Measurements from ENCODE around the gene DDX18. TPM values are rescaled to one million over a fixed set of nuclear protein-coding genes. Genes with fewer than 3 reads are reported as not detected.
A peak's percentile ranks its signal among the peaks of the same experiment; 100 is the strongest.

Gene DDX18
- total RNA-seq (10 to 100 TPM; 15.5 to 28.0 (median 21.5) TPM), polyA plus RNA-seq (10 to 100 TPM; 11.0 to 17.4 TPM)

DNA sequence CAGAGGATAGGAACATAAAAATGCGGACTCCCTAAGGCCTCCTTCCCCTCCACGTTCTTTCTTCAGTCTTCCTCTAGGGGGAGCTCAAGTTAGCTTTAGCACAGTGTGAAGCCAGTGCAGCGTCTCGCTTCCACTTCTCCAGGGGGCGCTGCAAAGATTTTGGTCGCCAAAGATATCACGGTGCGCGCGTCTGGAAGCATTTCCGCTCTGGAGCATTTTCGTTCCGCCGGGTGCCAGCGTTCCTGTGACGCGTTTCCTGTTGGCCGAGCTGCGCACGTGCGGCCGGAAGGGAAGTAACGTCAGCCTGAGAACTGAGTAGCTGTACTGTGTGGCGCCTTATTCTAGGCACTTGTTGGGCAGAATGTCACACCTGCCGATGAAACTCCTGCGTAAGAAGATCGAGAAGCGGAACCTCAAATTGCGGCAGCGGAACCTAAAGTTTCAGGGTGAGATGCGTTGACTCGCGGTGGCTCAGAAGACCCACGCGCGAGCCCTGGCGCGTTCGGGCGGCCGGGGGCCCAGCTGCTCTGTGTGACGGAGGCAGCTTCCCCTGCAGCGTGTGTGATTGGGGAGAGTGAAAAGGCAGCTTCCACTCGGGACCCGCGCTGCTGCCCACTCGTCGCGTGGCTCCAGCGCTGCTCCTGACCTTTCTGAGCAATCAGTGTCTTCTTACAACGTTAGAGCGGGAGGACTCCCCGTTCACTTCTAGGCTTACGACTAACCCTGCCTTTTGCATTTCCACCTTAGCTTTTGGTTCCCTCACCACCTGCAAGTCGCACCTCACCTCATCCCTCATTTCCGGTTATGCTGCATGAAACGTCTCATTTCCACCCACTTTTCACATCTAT is at the start of gene DDX18:
TSS of gene DDX18 (plus strand) at position 275 of the 848 bp plus-strand sequence. CDS start at position 362, 87 bp downstream.
- peak within 1 kb of the TSS; percentile 67 to 83 (median 76) for H3K27ac ChIP-seq
- peak within 1 kb of the TSS; percentile 84 to 96 (median 91) for H3K4me3 ChIP-seq
- intact Hi-C loops (cut with DNase I) = no loop called here
- peak; percentile 94 to 98 (median 96) for DNase-seq
- TF ChIP-seq, protein P1, sequence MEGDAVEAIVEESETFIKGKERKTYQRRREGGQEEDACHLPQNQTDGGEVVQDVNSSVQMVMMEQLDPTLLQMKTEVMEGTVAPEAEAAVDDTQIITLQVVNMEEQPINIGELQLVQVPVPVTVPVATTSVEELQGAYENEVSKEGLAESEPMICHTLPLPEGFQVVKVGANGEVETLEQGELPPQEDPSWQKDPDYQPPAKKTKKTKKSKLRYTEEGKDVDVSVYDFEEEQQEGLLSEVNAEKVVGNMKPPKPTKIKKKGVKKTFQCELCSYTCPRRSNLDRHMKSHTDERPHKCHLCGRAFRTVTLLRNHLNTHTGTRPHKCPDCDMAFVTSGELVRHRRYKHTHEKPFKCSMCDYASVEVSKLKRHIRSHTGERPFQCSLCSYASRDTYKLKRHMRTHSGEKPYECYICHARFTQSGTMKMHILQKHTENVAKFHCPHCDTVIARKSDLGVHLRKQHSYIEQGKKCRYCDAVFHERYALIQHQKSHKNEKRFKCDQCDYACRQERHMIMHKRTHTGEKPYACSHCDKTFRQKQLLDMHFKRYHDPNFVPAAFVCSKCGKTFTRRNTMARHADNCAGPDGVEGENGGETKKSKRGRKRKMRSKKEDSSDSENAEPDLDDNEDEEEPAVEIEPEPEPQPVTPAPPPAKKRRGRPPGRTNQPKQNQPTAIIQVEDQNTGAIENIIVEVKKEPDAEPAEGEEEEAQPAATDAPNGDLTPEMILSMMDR (IDR thresholded peaks at IDR 0.05) = peak; percentile 98 to 99 (median 98)
- 0 to 1% methylated on average over 56 to 57 of the region's 57 CpGs for WGBS, 2 donors
- no peaks in the 10 kb centered on the region for H3K27me3 ChIP-seq
- ATAC-seq = peak; percentile 98 to 100 (median 99)
- H3K9me3 ChIP-seq = no peaks in the 10 kb centered on the region
- H3K36me3 ChIP-seq = peaks cover 0 to 15% (median 4%) of the 10 kb centered on the region in 3 donors
- peaks cover 15 to 19% (median 18%) of the 10 kb centered on the region in 3 donors for H3K4me1 ChIP-seq
- FAIRE-seq = peak; percentile 91

DNA sequence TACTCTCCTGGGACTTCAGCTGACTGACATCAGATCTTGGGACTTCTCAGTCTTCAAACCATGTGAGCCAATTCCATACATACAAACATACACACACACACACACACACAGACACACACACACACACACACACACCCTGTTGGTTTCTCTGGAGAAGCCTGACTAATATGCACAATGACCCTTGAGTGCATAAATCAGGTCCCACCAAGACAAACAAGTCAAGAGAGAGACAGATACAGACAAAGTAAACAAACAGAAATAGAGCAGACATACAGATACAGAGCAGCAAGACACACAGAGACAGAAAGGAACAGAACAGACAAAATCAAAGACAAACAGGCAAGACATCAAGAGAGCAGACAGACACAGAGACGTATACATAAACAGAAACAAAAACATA is 43.8 kb upstream of the DDX18 start:
- no peak for ATAC-seq
- Histone ChIP-seq H3K4me1 (no peaks in the 10 kb centered on the region), H3K36me3 (no peaks in the 10 kb centered on the region), H3K27ac (no peak overlapping the region), H3K27me3 (no peaks in the 10 kb centered on the region), H3K9me3 (no peaks in the 10 kb centered on the region), H3K4me3 (no peak overlapping the region)
- intact Hi-C loops (cut with DNase I) = loop anchor here in 2 of 3 donors (10.0 kb wide), 2 partner anchors 286 to 296 kb away; no protein-coding TSS in a partner anchor
- TF ChIP-seq, protein P1 (IDR thresholded peaks at IDR 0.05) = no peak
- no peak for DNase-seq
- 46 to 68% methylated on average over 1 of the region's 1 CpG for WGBS, 2 donors
- FAIRE-seq = no peak

DNA sequence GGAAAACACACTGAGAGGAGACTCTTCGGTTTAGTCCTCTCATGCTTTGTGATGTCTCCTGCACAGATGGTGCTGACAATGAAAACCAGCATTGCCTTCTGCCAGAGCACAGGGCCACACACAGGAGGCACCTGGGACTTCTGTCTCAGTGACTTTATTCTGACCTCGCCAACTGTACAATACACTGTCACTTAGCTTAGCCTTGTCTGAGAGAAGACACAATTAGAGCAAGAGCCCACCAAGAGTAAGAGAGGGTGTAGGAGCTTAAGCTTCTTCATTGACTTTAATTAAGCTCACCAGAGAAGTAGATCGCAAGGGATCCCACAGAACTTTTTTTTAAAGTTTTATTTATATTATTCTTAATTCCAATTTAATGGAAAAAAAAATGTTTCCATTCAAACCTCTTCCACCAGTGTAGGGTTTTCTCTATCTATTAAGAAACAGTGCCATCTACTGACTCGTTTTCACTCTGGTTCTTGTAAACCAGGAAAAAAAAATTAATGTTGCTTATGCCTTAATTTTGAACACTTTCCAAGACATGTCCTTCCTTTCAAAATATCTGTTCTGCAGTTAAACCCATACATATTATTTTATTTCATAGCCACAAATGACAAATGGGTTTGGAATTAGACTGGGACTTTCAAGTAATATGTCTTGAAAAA is 42.4 kb upstream of the DDX18 start:
- no peaks in the 10 kb centered on the region for H3K4me1 ChIP-seq
- WGBS, 2 donors = 23 to 31% methylated on average over 4 of the region's 4 CpGs
- FAIRE-seq = no peak
- intact Hi-C loops (cut with DNase I) = loop anchor here in 2 of 3 donors (10.0 kb wide), 2 partner anchors 287 to 297 kb away; no protein-coding TSS in a partner anchor
- no peaks in the 10 kb centered on the region for H3K36me3 ChIP-seq
- no peak overlapping the region for H3K4me3 ChIP-seq
- no peak for DNase-seq
- TF ChIP-seq, protein P1 (IDR thresholded peaks at IDR 0.05) = peak in 1 of 4 donors; percentile 11
- peak in 3 of 4 donors; percentile 56 to 70 (median 59) for ATAC-seq
- no peak overlapping the region for H3K27ac ChIP-seq
- H3K27me3 ChIP-seq = no peaks in the 10 kb centered on the region
- H3K9me3 ChIP-seq = no peaks in the 10 kb centered on the region

DNA sequence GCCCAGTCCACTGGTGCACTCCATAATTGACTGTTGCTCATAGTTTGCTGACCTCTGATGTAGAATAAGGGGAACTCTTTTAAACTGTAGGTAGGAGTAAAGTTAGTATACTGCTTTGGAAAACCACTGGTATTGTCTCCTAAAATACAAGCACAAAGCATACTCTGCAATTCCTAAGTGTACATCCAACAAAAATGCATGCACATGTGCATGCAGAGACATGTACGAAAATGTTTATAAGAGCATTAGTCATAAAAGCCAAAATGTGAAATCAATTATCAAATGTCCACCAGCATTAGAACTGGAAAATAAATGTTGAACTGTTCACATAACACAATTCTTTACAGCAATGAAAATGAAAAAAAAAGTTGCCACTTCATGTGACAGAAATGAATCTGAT is 39.8 kb upstream of the DDX18 start:
- Histone ChIP-seq H3K27ac (no peak overlapping the region), H3K36me3 (no peaks in the 10 kb centered on the region), H3K4me1 (no peaks in the 10 kb centered on the region), H3K9me3 (no peaks in the 10 kb centered on the region), H3K27me3 (peaks cover 0 to 4% (median 0%) of the 10 kb centered on the region in 4 donors), H3K4me3 (no peak overlapping the region)
- WGBS, 2 donors = 69 to 72% methylated on average over 1 of the region's 1 CpG
- DNase-seq (no peak), ATAC-seq (no peak), FAIRE-seq (no peak)
- TF ChIP-seq, protein P1 (IDR thresholded peaks at IDR 0.05) = no peak
- intact Hi-C loops (cut with DNase I) = loop anchor here in 2 of 3 donors (10.0 kb wide), 2 partner anchors 290 to 300 kb away; no protein-coding TSS in a partner anchor

Data from pancreas (tissue), 10 donors.